PFSK-1 (cell line): ENCODE data around the gene ANKMY1.

ENCODE experiments used
- FOXP2 ChIP-seq: optimal IDR thresholded peaks from 2 replicates; pipeline ENCODE3; 2011; ENCODE audit warnings: borderline replicate concordance, control low read depth, inconsistent platforms; ENCODE audit not compliant: insufficient read depth; ENCODE audit errors: extremely low read length, extremely low read depth
- POLR2AphosphoS5 ChIP-seq: IDR thresholded peaks from 2 replicates; pipeline ENCODE4 v1.6.1; 2012; ENCODE audit warnings: low read depth, mild to moderate bottlenecking, control low read depth, low read length, moderate library complexity
- REST ChIP-seq, 2 experiments: IDR thresholded peaks; 2 replicates each; pipeline versions ENCODE4 v1.6.1 to v1.8.0; 2011 to 2012; ENCODE audit warnings: low read depth in 2 of 2, low read length in 2 of 2, control low read depth in 1 of 2, inconsistent platforms in 1 of 2, mild to moderate bottlenecking in 1 of 2, moderate library complexity in 1 of 2; ENCODE audit not compliant: insufficient read depth in 1 of 2
- SIN3A ChIP-seq: IDR thresholded peaks from 2 replicates; pipeline ENCODE4 v1.6.1; 2012; ENCODE audit warnings: mild to moderate bottlenecking, low read length, moderate library complexity, borderline replicate concordance; ENCODE audit not compliant: insufficient read depth
- TAF1 ChIP-seq: IDR thresholded peaks from 2 replicates; pipeline ENCODE4 v1.6.1; 2012; ENCODE audit warnings: low read length, control low read depth, borderline replicate concordance; ENCODE audit not compliant: insufficient read depth

Gene ANKMY1

GRCh38 chr2:240459401-240460252 is 98.2 kb downstream of the ANKMY1 start:
- TF ChIP-seq REST (IDR thresholded peaks at IDR 0.05; ENCODE audit: insufficient read depth in 1 of 2, low read depth in 2 of 2, low read length in 2 of 2) = no peak
- no peak for TF ChIP-seq FOXP2
- TF ChIP-seq TAF1 = no peak
- TF ChIP-seq POLR2AphosphoS5 = no peak
- no peak for TF ChIP-seq SIN3A

GRCh38 chr2:240458900-240459391 is 98.8 kb downstream of the ANKMY1 start:
- TF ChIP-seq POLR2AphosphoS5 (no peak), FOXP2 (no peak), REST (IDR thresholded peaks at IDR 0.05; ENCODE audit: insufficient read depth in 1 of 2, low read depth in 2 of 2, low read length in 2 of 2) (no peak), TAF1 (no peak), SIN3A (no peak)

DNA sequence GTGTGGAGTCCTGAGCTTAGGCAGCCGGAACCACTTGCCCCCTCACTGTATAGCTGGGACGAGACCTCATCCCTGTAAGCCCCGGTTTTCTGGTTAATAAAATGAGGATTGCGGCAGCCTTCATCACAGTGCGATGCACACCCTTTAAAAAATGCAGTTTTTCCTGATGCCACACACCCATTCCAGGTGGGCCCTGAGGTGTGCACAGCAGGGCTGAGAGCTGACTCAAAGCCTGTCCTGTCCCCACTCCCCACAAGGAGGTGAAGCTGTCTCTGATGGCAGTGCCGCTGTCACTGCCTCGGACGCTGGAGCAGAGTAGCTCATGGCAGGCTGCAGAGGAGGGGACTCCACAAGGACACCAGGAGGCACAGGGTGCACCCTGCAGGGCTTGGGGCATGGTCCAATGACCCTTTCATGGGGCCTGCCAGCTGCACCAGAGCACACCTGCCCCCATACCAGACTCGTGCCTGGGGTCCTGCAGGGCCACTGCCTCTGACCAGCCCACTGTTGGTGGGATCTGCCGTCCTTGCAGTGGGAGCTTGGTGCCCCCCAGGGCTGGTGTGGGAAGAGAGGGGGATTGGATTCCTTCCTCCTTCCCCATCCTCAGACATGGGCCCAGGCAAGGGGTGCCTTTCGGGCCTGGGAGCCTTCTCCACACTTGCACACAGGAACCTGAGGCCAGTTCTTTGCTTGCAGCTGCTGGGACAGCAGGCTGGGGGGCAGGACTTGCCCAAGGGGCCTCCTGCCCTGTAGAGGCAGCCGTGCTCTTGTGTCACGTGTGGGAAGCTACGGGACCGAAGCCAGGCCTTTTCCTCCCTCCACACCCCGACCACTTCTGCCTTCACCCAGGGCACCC is 99.5 kb downstream of the ANKMY1 start:
- TF ChIP-seq FOXP2 (no peak), SIN3A (no peak), TAF1 (no peak)

DNA sequence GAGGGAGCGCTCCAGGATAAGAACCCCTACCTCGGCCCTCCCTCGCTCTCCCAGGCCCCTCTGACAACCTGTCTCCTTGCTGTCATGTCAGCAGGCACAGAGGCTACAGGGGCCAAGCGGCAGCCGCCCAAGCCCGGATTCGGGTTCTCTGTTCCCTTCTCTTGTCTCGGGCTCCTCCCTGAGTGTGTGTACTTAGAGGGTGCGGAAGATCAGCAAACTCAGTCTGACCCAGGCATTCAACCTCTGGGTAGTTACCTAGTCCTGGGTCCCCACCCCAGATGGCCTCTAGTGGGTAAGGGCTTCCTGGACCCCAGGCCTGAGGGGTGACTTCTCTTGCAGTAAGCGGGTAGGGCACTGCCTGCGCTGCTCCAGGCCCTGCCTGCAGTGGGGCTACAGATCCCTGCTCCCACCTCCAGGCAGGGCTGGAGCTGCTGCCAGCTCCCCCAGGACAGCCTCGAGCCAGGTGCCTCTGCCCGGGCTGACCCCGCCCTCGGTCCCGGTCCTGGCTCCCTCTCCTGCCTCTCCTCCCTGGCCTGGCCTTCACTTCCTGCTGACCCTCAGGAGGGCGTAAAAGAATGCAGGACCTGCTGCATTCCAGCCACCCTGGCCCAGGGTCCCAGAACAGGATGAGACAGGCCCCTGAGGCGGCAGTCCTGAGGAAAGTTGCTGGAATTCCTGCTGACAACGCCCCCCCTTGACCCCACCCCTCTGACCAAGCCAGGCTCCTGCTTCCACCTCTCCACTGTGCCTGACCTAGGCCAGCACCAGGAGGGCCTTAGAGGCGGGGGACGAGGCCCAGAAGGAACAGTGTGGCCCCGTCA is 100.4 kb downstream of the ANKMY1 start:
- TF ChIP-seq POLR2AphosphoS5 = no peak
- TF ChIP-seq TAF1 = no peak
- TF ChIP-seq SIN3A = no peak
- no peak for TF ChIP-seq FOXP2
- no peak for TF ChIP-seq REST (IDR thresholded peaks at IDR 0.05; ENCODE audit: insufficient read depth in 1 of 2, low read depth in 2 of 2, low read length in 2 of 2)
